GM19043 (cell line): ENCODE data around the gene PTPRG.

Experiments used
- ATAC-seq: cut with Tn5 transposase; IDR thresholded peaks from one replicate; pipeline ENCODE4 v1.9.1; 2021; ENCODE audit warnings: low read depth; ENCODE audit not compliant: unreplicated experiment

The PTPRG gene

GRCh38 chr3:61935814-61936213, 374.4 kb downstream of the PTPRG start:
- no peak for ATAC-seq

GRCh38 chr3:61936344-61936937, 375.1 kb downstream of the PTPRG start:
- peak; percentile 63 for ATAC-seq

GRCh38 chr3:61937477-61937876, 376.1 kb downstream of the PTPRG start:
- no peak for ATAC-seq

GRCh38 chr3:61938878-61939549, 377.6 kb downstream of the PTPRG start:
- no peak for ATAC-seq

- ATAC-seq, result no peak
Observed at GRCh38 chr3:61940236-61940635, 378.9 kb downstream of the PTPRG start.

GRCh38 chr3:61943975-61944374, 382.6 kb downstream of the PTPRG start:
- ATAC-seq, result no peak

- ATAC-seq, result no peak
Observed at GRCh38 chr3:61944726-61945125, 383.4 kb downstream of the PTPRG start.

- ATAC-seq, result no peak
Observed at GRCh38 chr3:61945657-61946056, 384.3 kb downstream of the PTPRG start.

- ATAC-seq, result no peak
Observed at GRCh38 chr3:61946570-61947324, 385.4 kb downstream of the PTPRG start.

GRCh38 chr3:61947456-61947855, 386.1 kb downstream of the PTPRG start:
- no peak for ATAC-seq

- no peak for ATAC-seq
Observed at GRCh38 chr3:61948699-61949305, 387.4 kb downstream of the PTPRG start.

GRCh38 chr3:61954097-61954540, 392.7 kb downstream of the PTPRG start:
- no peak for ATAC-seq

GRCh38 chr3:61955483-61955882, 394.1 kb downstream of the PTPRG start:
- no peak for ATAC-seq

GRCh38 chr3:61956236-61956635, 394.9 kb downstream of the PTPRG start:
- ATAC-seq, result no peak

GRCh38 chr3:61957259-61957658, 395.9 kb downstream of the PTPRG start:
- ATAC-seq, result no peak

GRCh38 chr3:61960976-61961375, 399.6 kb downstream of the PTPRG start:
- ATAC-seq, result no peak

- ATAC-seq, result no peak
Observed at GRCh38 chr3:61961900-61962299, 400.5 kb downstream of the PTPRG start.

- ATAC-seq, result no peak
Observed at GRCh38 chr3:61964566-61964965, 403.2 kb downstream of the PTPRG start.

GRCh38 chr3:61965770-61966131, 404.4 kb downstream of the PTPRG start:
- no peak for ATAC-seq

GRCh38 chr3:61966200-61966599, 404.8 kb downstream of the PTPRG start:
- ATAC-seq, result no peak

GRCh38 chr3:61967019-61967418, 405.6 kb downstream of the PTPRG start:
- no peak for ATAC-seq
